Suprapubic skin (tissue), 4 donors: ENCODE data around the gene LRRC45. TPM values are rescaled to one million over a fixed set of nuclear protein-coding genes. Genes with fewer than 3 reads are reported as not detected.
"Not testable (repeated sequence)": the region's sequence is repeated elsewhere in the genome, so short reads cannot be mapped to it uniquely, and the experiment has no call there.

Experiments
- DNase-seq, 2 donors: peaks; one replicate each; pipeline ENCODE4 v3.0.0-alpha.2; 2019; ENCODE audit warnings: low spot score in 2 of 2
- H3K27ac ChIP-seq: fragments of 200-600 bp; sonication (generic); one replicate; pipeline ENCODE4 v1.5.1; 2019
- H3K27me3 ChIP-seq: fragments of 200-600 bp; sonication (generic); one replicate; pipeline ENCODE4 v1.5.1; 2019
- H3K36me3 ChIP-seq: fragments of 200-600 bp; sonication (generic); one replicate; pipeline ENCODE4 v1.5.1; 2019
- H3K4me1 ChIP-seq: fragments of 200-600 bp; sonication (generic); one replicate; pipeline ENCODE4 v1.5.1; 2019
- H3K4me3 ChIP-seq: fragments of 200-600 bp; sonication (generic); one replicate; pipeline ENCODE4 v1.5.1; 2019; ENCODE audit warnings: mild to moderate bottlenecking
- H3K9me3 ChIP-seq: fragments of 200-600 bp; sonication (generic); one replicate; pipeline ENCODE4 v1.5.1; 2019
- EP300 ChIP-seq: sonication (generic); formaldehyde crosslinking; IDR thresholded peaks from one replicate; pipeline ENCODE4 v1.6.1; 2017; ENCODE audit warnings: antibody characterized with exemption
- POLR2A ChIP-seq, 2 donors: fragments of 450-650 bp; IDR thresholded peaks; one replicate each; pipeline ENCODE4 v1.6.1; 2017; ENCODE audit warnings: antibody characterized with exemption in 2 of 2, mild to moderate bottlenecking in 2 of 2, moderate library complexity in 2 of 2
- POLR2AphosphoS5 ChIP-seq, 3 donors: sonication (generic); formaldehyde crosslinking; IDR thresholded peaks; one replicate each; pipeline ENCODE4 v1.6.1; 2017; ENCODE audit warnings: antibody characterized with exemption in 3 of 3
- WGBS: methylation state at CpG from one replicate; pipeline ENCODE4 v1.1.5; 2018; 5-methylcytosine and 5-hydroxymethylcytosine counted together
- total RNA-seq, 4 donors: library from RNA; depleted of rRNA; stranded (reverse); fragments of >200 nt; gene quantifications; one replicate each; pipeline ENCODE4 v1.1.0, GENCODE V29; 2016
- TF ChIP-seq, protein P1 (sequence below), 2 donors: fragments of 200-600 bp in 1 of 2; fragments of 450-650 bp in 1 of 2; sonication (generic) in 1 of 2; IDR thresholded peaks; one replicate each; pipeline ENCODE4 v1.5.1; 2016 to 2019; ENCODE audit warnings: antibody characterized with exemption in 2 of 2, mild to moderate bottlenecking in 1 of 2, moderate library complexity in 1 of 2

LRRC45 gene
- total RNA-seq, 4 donors from 2014 or later, result 14.1 to 18.7 (median 15.4) TPM

DNA sequence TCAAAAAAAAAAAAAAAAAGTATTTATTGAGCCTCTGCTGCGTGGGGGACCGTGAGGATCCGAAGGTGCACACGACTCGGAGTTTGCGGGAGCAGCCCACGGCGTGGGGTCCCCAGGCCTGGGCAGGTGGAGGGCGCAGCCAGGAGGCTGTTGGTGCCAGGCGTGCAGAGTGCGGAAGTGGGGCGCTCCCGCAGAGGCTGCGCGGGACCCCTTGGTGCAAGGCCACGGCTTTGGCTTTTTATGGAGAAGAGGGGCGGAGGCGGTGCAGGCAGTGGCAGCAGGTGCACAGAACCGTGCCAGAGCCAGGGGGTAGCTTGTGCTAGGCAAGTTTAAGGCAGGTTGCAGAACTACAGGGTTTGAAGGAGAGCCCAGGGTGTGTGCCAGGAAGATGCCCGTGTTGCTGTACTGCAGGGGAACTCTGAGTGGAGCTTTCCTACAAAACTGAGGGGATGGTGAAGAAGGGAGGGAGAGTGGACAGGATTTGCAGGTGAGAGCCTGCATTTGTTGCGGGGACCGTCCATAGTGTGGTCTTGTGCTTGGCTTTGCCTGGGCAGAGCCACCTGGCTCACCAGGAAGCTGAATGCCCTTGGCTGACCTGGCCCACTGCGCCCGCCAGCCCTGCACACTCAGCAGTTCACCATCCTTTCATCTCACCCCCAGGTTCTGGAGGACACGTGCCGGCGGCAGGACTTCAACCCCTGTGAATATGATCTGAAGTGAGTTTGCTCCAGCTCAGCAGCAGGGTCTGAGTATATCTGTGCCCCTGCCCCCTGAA lies 44.4 kb upstream of the LRRC45 start:
- Histone ChIP-seq H3K36me3 (peaks cover 18% of the 10 kb centered on the region), H3K4me3 (peak overlapping the region; percentile 79), H3K27ac (no peak overlapping the region), H3K4me1 (peaks cover 20% of the 10 kb centered on the region), H3K9me3 (no peaks in the 10 kb centered on the region), H3K27me3 (no peaks in the 10 kb centered on the region)
- no peak for DNase-seq
- TF ChIP-seq EP300 (no peak), POLR2AphosphoS5 (IDR thresholded peaks at IDR 0.05) (no peak), POLR2A (IDR thresholded peaks at IDR 0.05) (no peak)
- TF ChIP-seq, protein P1, sequence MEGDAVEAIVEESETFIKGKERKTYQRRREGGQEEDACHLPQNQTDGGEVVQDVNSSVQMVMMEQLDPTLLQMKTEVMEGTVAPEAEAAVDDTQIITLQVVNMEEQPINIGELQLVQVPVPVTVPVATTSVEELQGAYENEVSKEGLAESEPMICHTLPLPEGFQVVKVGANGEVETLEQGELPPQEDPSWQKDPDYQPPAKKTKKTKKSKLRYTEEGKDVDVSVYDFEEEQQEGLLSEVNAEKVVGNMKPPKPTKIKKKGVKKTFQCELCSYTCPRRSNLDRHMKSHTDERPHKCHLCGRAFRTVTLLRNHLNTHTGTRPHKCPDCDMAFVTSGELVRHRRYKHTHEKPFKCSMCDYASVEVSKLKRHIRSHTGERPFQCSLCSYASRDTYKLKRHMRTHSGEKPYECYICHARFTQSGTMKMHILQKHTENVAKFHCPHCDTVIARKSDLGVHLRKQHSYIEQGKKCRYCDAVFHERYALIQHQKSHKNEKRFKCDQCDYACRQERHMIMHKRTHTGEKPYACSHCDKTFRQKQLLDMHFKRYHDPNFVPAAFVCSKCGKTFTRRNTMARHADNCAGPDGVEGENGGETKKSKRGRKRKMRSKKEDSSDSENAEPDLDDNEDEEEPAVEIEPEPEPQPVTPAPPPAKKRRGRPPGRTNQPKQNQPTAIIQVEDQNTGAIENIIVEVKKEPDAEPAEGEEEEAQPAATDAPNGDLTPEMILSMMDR (IDR thresholded peaks at IDR 0.05), result no peak
- 85% methylated on average over 27 of the region's 27 CpGs for WGBS

DNA sequence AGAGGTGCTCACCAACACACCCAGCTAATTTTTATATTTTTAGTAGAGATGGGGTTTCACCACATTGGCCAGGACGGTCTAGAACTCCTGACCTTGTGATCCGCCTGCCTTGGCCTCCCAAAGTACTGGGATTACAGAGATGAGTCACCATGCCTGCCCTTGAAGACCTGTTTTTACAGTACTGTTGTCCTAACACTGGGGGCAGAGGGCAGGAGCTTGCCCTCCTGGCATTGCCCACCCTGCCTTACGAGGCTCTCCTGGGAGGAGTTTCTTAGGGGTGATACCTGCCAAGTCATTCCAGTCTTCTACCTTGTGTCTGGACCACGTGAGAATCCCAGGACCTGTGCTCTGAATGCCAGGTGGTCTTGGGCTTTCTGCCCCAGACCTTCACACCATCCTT lies 43.0 kb upstream of the LRRC45 start:
- H3K27me3 ChIP-seq, result no peaks in the 10 kb centered on the region
- H3K9me3 ChIP-seq, result no peaks in the 10 kb centered on the region
- peaks cover 32% of the 10 kb centered on the region for H3K36me3 ChIP-seq
- H3K27ac ChIP-seq, result no peak overlapping the region
- no peak overlapping the region for H3K4me3 ChIP-seq
- no peak for TF ChIP-seq EP300
- TF ChIP-seq POLR2A (IDR thresholded peaks at IDR 0.05), result no peak
- TF ChIP-seq, protein P1 (IDR thresholded peaks at IDR 0.05), result no peak
- TF ChIP-seq POLR2AphosphoS5 (IDR thresholded peaks at IDR 0.05), result no peak
- peaks cover 20% of the 10 kb centered on the region for H3K4me1 ChIP-seq
- WGBS, result 91% methylated on average over 4 of the region's 4 CpGs
- no peak for DNase-seq

DNA sequence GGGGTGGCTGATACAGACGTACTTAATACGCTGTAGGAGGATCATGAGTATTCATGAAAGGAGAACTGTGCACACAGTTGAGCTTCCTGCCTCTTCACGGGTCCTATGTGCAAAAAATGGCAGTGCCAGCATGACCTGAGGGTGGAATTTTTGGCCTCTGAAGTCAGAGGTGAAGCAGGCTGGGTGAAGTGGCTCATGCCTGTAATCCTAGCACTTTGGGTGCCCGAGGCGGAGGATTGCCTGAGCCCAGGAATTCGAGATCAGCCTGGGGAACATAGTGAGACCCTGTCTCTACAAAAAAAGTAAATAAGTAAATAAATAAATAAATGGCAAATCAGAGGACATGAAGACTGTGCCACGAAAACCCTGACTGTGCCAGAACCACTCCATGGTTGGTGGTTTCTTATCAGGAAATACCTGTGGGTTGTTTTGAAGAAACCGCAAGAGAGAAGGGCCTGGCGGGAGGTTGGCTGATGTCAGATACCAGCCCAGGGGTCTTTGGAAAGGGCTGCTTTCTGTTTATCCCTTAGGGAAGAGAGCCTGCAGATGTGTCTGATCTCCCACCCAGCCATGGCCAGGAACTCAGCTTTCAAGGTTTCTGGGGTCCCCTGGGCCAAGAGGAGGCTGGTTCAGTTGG lies 42.3 kb upstream of the LRRC45 start:
- no peaks in the 10 kb centered on the region for H3K9me3 ChIP-seq
- no peak overlapping the region for H3K27ac ChIP-seq
- H3K4me1 ChIP-seq, result peaks cover 20% of the 10 kb centered on the region
- TF ChIP-seq POLR2A (IDR thresholded peaks at IDR 0.05) (no peak), EP300 (no peak), POLR2AphosphoS5 (IDR thresholded peaks at IDR 0.05) (no peak)
- TF ChIP-seq, protein P1 (IDR thresholded peaks at IDR 0.05), result no peak
- no peak for DNase-seq
- WGBS, result 76% methylated on average over 9 of the region's 9 CpGs
- no peaks in the 10 kb centered on the region for H3K27me3 ChIP-seq
- H3K36me3 ChIP-seq, result peaks cover 39% of the 10 kb centered on the region
- no peak overlapping the region for H3K4me3 ChIP-seq

DNA sequence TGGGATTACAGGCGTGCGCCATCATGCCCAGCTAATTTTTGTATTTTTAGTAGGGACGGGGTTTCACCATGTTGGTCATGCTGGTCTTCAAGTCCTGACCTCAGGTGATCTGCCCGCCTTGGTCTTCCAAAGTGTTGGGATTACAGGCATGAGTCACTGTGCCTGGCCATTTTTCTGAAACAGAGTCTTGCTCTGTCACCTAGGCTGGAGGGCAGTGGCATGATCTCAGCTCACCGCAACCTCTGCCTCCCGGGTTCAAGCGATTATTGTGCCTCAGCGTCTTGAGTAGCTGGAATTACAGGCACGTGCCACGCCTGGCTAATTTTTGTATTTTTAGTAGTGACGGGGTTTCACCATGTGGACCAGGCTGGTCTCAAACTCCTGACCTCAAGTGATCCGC lies 41.6 kb upstream of the LRRC45 start:
- not testable (repeated sequence) for H3K27me3 ChIP-seq, H3K27ac ChIP-seq

DNA sequence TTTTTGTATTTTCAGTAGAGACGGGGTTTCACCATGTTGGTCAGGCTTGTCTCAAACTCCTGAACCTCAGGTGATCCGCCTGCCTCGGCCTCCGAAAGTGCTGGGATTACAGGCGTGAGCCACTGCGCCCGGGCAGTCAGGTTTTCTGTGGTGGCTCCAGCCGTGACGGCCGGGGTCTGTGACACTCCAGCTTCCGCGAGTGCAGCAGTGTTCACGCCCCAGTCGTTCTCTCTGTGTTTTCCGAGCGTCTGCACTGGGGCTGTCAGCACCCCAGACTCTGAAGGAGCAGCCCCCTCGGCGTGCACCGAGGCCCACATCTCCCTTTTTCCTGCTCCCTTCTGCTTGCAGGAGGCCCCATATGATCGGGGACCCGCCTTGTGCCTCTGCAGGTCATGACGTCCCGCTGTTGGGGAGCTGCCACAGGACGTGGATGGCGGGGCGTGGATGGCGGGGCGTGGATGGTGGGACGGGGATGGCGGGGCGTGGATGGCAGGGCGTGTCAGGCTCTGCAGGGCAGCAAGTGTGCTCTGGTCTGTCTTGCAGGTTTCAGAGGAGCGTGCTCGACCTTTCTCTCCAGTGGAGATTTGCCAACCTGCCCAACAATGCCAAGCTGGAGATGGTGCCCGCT lies 40.0 kb upstream of the LRRC45 start:
- Histone ChIP-seq H3K27ac (no peak overlapping the region), H3K36me3 (peaks cover 58% of the 10 kb centered on the region), H3K4me3 (no peak overlapping the region), H3K27me3 (no peaks in the 10 kb centered on the region), H3K9me3 (no peaks in the 10 kb centered on the region), H3K4me1 (peaks cover 10% of the 10 kb centered on the region)
- 91% methylated on average over 22 of the region's 35 CpGs for WGBS
- no peak for TF ChIP-seq EP300
- TF ChIP-seq, protein P1 (IDR thresholded peaks at IDR 0.05), result no peak
- TF ChIP-seq POLR2AphosphoS5 (IDR thresholded peaks at IDR 0.05), result no peak
- no peak for TF ChIP-seq POLR2A (IDR thresholded peaks at IDR 0.05)
- DNase-seq, result no peak

More for the DNA sequence above, 41.6 kb upstream of the LRRC45 start:
- H3K4me3 ChIP-seq, H3K9me3 ChIP-seq, DNase-seq: not testable (repeated sequence)
- Histone ChIP-seq H3K36me3 (peaks cover 46% of the 10 kb centered on the region), H3K4me1 (peaks cover 16% of the 10 kb centered on the region)
- WGBS, result 93% methylated on average over 12 of the region's 12 CpGs
